ENCODE results near the gene NEURL3. TPM values are rescaled to one million over a fixed set of nuclear protein-coding genes. Genes with fewer than 3 reads are reported as not detected.

NEURL3 gene
- total and polyA plus RNA-seq, 2 of the 8 experiments (the other 6 are each of a cell fraction or from before 2014, with no cell fraction given) = not detected

DNA sequence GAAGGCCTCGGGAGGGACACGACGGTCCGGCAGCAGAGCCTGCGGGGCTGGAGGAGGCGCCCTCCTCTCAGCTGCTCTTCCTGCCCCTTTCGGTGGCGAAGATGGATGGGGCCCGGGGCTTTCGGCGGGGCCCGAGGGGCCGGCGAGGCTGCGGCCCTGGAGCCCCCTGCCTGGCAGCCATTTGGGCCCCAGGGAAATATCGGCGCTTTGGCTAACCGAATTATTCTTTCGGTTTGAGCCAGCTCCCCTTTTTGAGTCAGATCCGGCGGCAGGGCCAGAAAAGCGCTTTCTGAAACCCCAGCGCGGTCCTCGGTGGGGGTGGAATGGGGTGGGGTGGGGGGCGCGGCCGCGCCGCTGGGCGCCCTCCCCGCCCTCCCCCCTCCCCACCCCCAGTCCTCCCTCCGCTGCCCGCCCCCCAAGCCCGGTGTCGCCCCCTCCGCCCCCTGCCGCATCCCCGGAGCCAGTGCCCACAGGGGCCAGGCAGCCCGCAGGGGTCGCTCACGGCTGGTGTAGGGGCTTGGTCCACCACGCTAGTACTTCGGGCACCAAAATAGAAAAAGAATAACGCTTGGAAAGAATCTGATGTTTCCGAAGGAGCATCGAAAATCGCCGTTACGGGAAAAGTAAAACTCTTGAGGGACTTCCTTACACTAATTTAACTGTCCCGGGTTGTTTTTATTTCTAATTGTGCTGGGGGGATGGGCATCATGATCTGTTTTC lies 22.3 kb upstream of the NEURL3 start:
- Histone ChIP-seq H3K27ac (ENCODE audit: low read depth, low read length) (no peak overlapping the region), H4K8ac (ENCODE audit: extremely low read depth, insufficient read depth, low read length) (peak overlapping the region; percentile 75), H3K79me2 (ENCODE audit: control insufficient read depth in 1 of 2, insufficient read depth in 2 of 2, low read length in 2 of 2) (no peaks in the 10 kb centered on the region), H3K9me3 (ENCODE audit: insufficient read depth in 2 of 2, low read depth in 1 of 2, low read length in 1 of 2) (no peaks in the 10 kb centered on the region), H3K4me3 (ENCODE audit: extremely low read depth in 1 of 4, insufficient read depth in 2 of 4, low read depth in 3 of 4, low read length in 4 of 4) (peak overlapping the region; percentile 34 to 63 (median 49)), H4K20me1 (replicated peaks in 1 of 2; ENCODE audit: control insufficient read depth in 1 of 2, insufficient read depth in 2 of 2, low read length in 2 of 2) (no peaks in the 10 kb centered on the region), H3K79me1 (ENCODE audit: low read depth, low read length) (no peaks in the 10 kb centered on the region), H3K36me3 (ENCODE audit: control insufficient read depth in 2 of 4, insufficient read depth in 4 of 4, low read length in 3 of 4) (no peaks in the 10 kb centered on the region), H2AFZ (ENCODE audit: low read length) (no peak overlapping the region), H3K4ac (replicated peaks; ENCODE audit: insufficient read length, low read depth, low read length) (no peak overlapping the region), H3K4me2 (ENCODE audit: insufficient read depth in 1 of 2, low read depth in 2 of 2, low read length in 2 of 2) (peak overlapping the region; percentile 59), H2BK15ac (ENCODE audit: low read length) (no peak overlapping the region), H3K14ac (ENCODE audit: insufficient read length) (no peak overlapping the region), H2BK5ac (ENCODE audit: low read depth, low read length) (no peak overlapping the region), H4K5ac (ENCODE audit: insufficient read length, low read depth, low read length) (no peak overlapping the region), H4K91ac (replicated peaks; ENCODE audit: insufficient read length, low read length) (no peak overlapping the region), H3K27me3 (replicated peaks in 1 of 4; ENCODE audit: control insufficient read depth in 3 of 4, extremely low read depth in 1 of 4, insufficient read depth in 3 of 4, low read length in 3 of 4) (peaks cover 0 to 28% (median 22%) of the 10 kb centered on the region in 4 experiments; a peak in 6 of 7 replicates), H3K23ac (ENCODE audit: insufficient read length) (no peak overlapping the region), H2BK12ac (ENCODE audit: low read depth, low read length) (no peak overlapping the region), H3K23me2 (ENCODE audit: low read depth, low read length) (peaks cover 8% of the 10 kb centered on the region; the same call in 1 of the 2 replicates), H3K56ac (replicated peaks; ENCODE audit: insufficient read length, low read depth, low read length) (no peak overlapping the region), H3K18ac (ENCODE audit: extremely low read depth, low read length) (no peak overlapping the region), H2AK5ac (ENCODE audit: low read depth, low read length) (no peak overlapping the region), H3K4me1 (replicated peaks in 1 of 4; ENCODE audit: control insufficient read depth in 3 of 4, insufficient read depth in 4 of 4, low read length in 3 of 4) (peaks cover 2 to 4% (median 3%) of the 10 kb centered on the region in 4 experiments; a peak in 6 of 7 replicates), H2BK20ac (ENCODE audit: low read length) (no peak overlapping the region), H2BK120ac (replicated peaks; ENCODE audit: low read depth, low read length) (no peak overlapping the region), H3K9ac (replicated peaks in 1 of 4; ENCODE audit: extremely low read depth in 1 of 4, low read depth in 3 of 4, low read length in 3 of 4) (no peak overlapping the region; a peak in 1 of 7 replicates)
- WGBS, 2 experiments (ENCODE audit: extremely low coverage in 1 of 2, insufficient coverage in 1 of 2, insufficient read length in 1 of 2, insufficient replicate concordance in 2 of 2, low coverage in 1 of 2, low lambda C conversion rate in 2 of 2, missing lambda C conversion rate in 1 of 2) = 9% methylated on average over 23 of the region's 51 CpGs; no CpG with 5 or more reads in 1 of the 2 experiments
- POLR2A ChIA-PET (ENCODE audit: partially characterized antibody) = interaction anchor here (0.6 to 1.1 kb wide), 6 partner anchors 11 to 252 kb away, joined by 3 to 5 read pairs (median 3); no protein-coding TSS in a partner anchor
- CTCF ChIA-PET (ENCODE audit: partially characterized antibody) = interaction anchor here (0.7 to 18.5 kb wide), 11 partner anchors 9 to 119 kb away, joined by 3 to 361 read pairs (median 4); no protein-coding TSS in a partner anchor
- FAIRE-seq (no peak), DNase-seq (ENCODE audit: low read depth in 1 of 2, low spot score in 2 of 2) (peak in 1 of 2 experiments; percentile 75)
- TF ChIP-seq NANOG (IDR thresholded peaks at IDR 0.05; ENCODE audit: insufficient read depth, low read depth, low read length, poor library complexity, severe bottlenecking) = no peak
- TF ChIP-seq EZH2 (IDR thresholded peaks at IDR 0.05; ENCODE audit: low read depth, low read length, severe bottlenecking) = no peak
- no peak for TF ChIP-seq TCF12 (IDR thresholded peaks at IDR 0.05; ENCODE audit: low read depth, low read length)
- no peak for TF ChIP-seq CEBPB (IDR thresholded peaks at IDR 0.05; ENCODE audit: low read depth, low read length)
- TF ChIP-seq TBP (IDR thresholded peaks at IDR 0.05; ENCODE audit: low read depth, low read length) = peak; percentile 54; the same call in 1 of the 2 replicates
- TF ChIP-seq RAD21 (IDR thresholded peaks at IDR 0.05 in 1 of 2, conservative IDR thresholded peaks at IDR 0.05 in 1 of 2; ENCODE audit: low read depth in 2 of 2, low read length in 2 of 2) = peak in 1 of 2 experiments; percentile 51; a peak in 2 of 4 replicates
- TF ChIP-seq BRCA1 (IDR thresholded peaks at IDR 0.05; ENCODE audit: low read depth, low read length) = no peak
- TF ChIP-seq CTCF (IDR thresholded peaks at IDR 0.05; ENCODE audit: control extremely low read depth in 1 of 3, insufficient read depth in 1 of 3, low read depth in 1 of 3, low read length in 3 of 3) = peak in 2 of 3 experiments; percentile 37 to 67; a peak in 3 of 4 replicates

Measured in H1 (cell line).